GM23338 (cell line): ENCODE results near the gene TCF7L2. TPM values are rescaled to one million over a fixed set of nuclear protein-coding genes. Genes with fewer than 3 reads are reported as not detected.

Source experiments
- ATAC-seq: fragments of 200-7000 bp; cut with Tn5 transposase; 3 replicates; pipeline ENCODE4 v1.9.1; 2020
- DNase-seq: peaks from one replicate; pipeline ENCODE4 v3.0.0-alpha.2; 2015; ENCODE audit warnings: low spot score
- H2AFZ ChIP-seq: fragments of 200-600 bp; sonication (generic); 2 replicates; pipeline ENCODE4 v1.8.0; 2016; ENCODE audit warnings: antibody characterized with exemption, mild to moderate bottlenecking, moderate library complexity
- H3F3A ChIP-seq: fragments of 200-600 bp; sonication (generic); replicated peaks from 2 replicates; pipeline ENCODE4 v1.8.0; 2017; ENCODE audit warnings: antibody characterized with exemption, mixed run types, low read depth
- H3K27ac ChIP-seq: fragments of 200-600 bp; sonication (generic); 2 replicates; pipeline ENCODE4 v1.6.1; 2016; ENCODE audit warnings: low read depth
- H3K27me3 ChIP-seq: fragments of 200-600 bp; sonication (generic); 2 replicates; pipeline ENCODE4 v1.8.0; 2016; ENCODE audit warnings: mild to moderate bottlenecking, mixed run types, moderate library complexity; ENCODE audit not compliant: insufficient read depth
- H3K36me3 ChIP-seq: fragments of 200-600 bp; sonication (generic); 2 replicates; pipeline ENCODE4 v1.8.0; 2016; ENCODE audit warnings: mild to moderate bottlenecking; ENCODE audit not compliant: insufficient read depth
- H3K4me1 ChIP-seq: fragments of 200-600 bp; sonication (generic); 2 replicates; pipeline ENCODE4 v1.8.0; 2016; ENCODE audit warnings: mild to moderate bottlenecking, moderate library complexity; ENCODE audit not compliant: insufficient read depth
- H3K4me2 ChIP-seq: fragments of 200-600 bp; sonication (generic); 2 replicates; pipeline ENCODE4 v1.7.1; 2017; ENCODE audit warnings: mixed run types
- H3K4me3 ChIP-seq: fragments of 200-600 bp; sonication (generic); 2 replicates; pipeline ENCODE4 v1.6.1; 2016; ENCODE audit warnings: mixed run types
- H3K79me2 ChIP-seq: fragments of 200-600 bp; sonication (generic); replicated peaks from 2 replicates; pipeline ENCODE4 v1.8.0; 2017; ENCODE audit warnings: mild to moderate bottlenecking; ENCODE audit not compliant: insufficient read depth
- H3K9me2 ChIP-seq: fragments of 200-600 bp; sonication (generic); 2 replicates; pipeline ENCODE4 v1.8.0; 2017; ENCODE audit not compliant: insufficient read depth
- H4K20me1 ChIP-seq: fragments of 200-600 bp; sonication (generic); replicated peaks from 2 replicates; pipeline ENCODE4 v1.8.0; 2017; ENCODE audit warnings: mild to moderate bottlenecking; ENCODE audit not compliant: insufficient read depth
- H3K27ac Mint-ChIP-seq: 2 replicates; pipeline ENCODE4 v1.8.0; 2020; ENCODE audit warnings: inconsistent platforms, mild to moderate bottlenecking, moderate library complexity, mixed read lengths
- H3K27me3 Mint-ChIP-seq: 3 replicates; pipeline ENCODE4 v1.8.0; 2022; ENCODE audit warnings: low read depth, mild to moderate bottlenecking, moderate library complexity, mixed read lengths, inconsistent platforms; ENCODE audit not compliant: insufficient read depth, poor library complexity
- H3K36me3 Mint-ChIP-seq: 3 replicates; pipeline ENCODE4 v1.8.0; 2021; ENCODE audit warnings: low read depth, mild to moderate bottlenecking, inconsistent platforms, moderate library complexity, mixed read lengths
- H3K4me1 Mint-ChIP-seq: 3 replicates; pipeline ENCODE4 v1.8.0; 2020; ENCODE audit warnings: mild to moderate bottlenecking, inconsistent platforms, mixed read lengths
- H3K4me3 Mint-ChIP-seq: 3 replicates; pipeline ENCODE4 v1.8.0; 2021; ENCODE audit warnings: moderate library complexity, mild to moderate bottlenecking, inconsistent platforms, mixed read lengths
- H3K9me3 Mint-ChIP-seq: 3 replicates; pipeline ENCODE4 v1.8.0; 2020; ENCODE audit warnings: moderate library complexity, mild to moderate bottlenecking, inconsistent platforms, mixed read lengths
- CREB1 ChIP-seq: fragments of 250-450 bp; sonication (Bioruptor Pico); IDR thresholded peaks from 2 replicates; pipeline ENCODE4 v1.5.0; 2020; ENCODE audit warnings: low read depth, mild to moderate bottlenecking, moderate library complexity
- NANOG ChIP-seq: IDR thresholded peaks from 2 replicates; pipeline ENCODE4 v1.6.1; 2016; ENCODE audit warnings: antibody characterized with exemption, borderline replicate concordance
- POLR2AphosphoS5 ChIP-seq: IDR thresholded peaks from 2 replicates; pipeline ENCODE4 v1.6.1; 2016; ENCODE audit warnings: antibody characterized with exemption, low read depth
- ZNF114 ChIP-seq: fragments of 250-450 bp; sonication (Bioruptor Pico); IDR thresholded peaks from 2 replicates; pipeline ENCODE4 v1.5.0; 2020; ENCODE audit warnings: mild to moderate bottlenecking, moderate library complexity
- ZNF331 ChIP-seq: fragments of 250-450 bp; sonication (Bioruptor Pico); IDR thresholded peaks from 2 replicates; pipeline ENCODE4 v1.5.0; 2020; ENCODE audit warnings: low read depth, mild to moderate bottlenecking, moderate library complexity
- polyA plus RNA-seq: library from polyadenylated mRNA; unstranded; fragments of >200 nt; fragmentation: Nextera tagmentation; extraction: Ambion mirVana; gene quantifications from 2 replicates; pipeline ENCODE4 v1.2.1, GENCODE V29; 2016
- total RNA-seq: library from RNA; depleted of rRNA; stranded (reverse); fragments of >200 nt; shearing (Covaris generic); gene quantifications from 2 replicates; pipeline ENCODE4 v1.2.3, GENCODE V29; 2014
- TF ChIP-seq, protein P1 (sequence below): IDR thresholded peaks from one replicate; pipeline ENCODE4 v1.6.1; 2018; ENCODE audit warnings: antibody characterized with exemption; ENCODE audit not compliant: unreplicated experiment
- TF ChIP-seq, protein P2 (sequence below), 2 experiments: fragments of 200-600 bp in 1 of 2; sonication (generic) in 1 of 2; conservative IDR thresholded peaks; 2 replicates each; pipeline versions ENCODE4 v1.5.1 to v1.6.1; 2016 to 2017; ENCODE audit warnings: antibody characterized with exemption in 2 of 2, low read depth in 2 of 2, mild to moderate bottlenecking in 2 of 2, moderate library complexity in 1 of 2
- TF ChIP-seq, protein P3 (sequence below): fragments of 250-450 bp; sonication (Bioruptor Pico); IDR thresholded peaks from 2 replicates; pipeline ENCODE4 v1.5.0; 2020; ENCODE audit warnings: mild to moderate bottlenecking, moderate library complexity

Gene TCF7L2
- total and polyA plus RNA-seq, 2 experiments from 2014 or later = 32.2 to 80.8 TPM

DNA sequence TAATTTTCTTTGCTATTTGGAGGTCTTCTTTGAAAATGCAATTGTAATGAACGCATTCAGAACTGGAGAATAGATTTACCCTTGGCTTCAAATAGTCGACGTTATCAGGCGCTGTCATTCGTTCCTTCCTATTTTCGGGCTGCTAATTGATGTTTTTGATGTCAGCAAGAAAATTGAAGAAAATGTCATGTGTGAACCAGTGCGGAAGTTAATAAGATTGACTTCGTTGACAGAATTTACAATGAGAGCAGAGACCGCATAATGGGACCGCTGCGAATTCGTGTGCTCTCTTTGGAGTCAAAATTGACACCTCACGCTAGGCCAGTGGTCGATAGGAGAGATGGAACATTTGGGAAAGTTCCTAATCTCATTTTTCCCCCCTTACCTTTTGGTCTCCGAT, 168.8 kb downstream of the TCF7L2 start:
- Mint-ChIP-seq H3K27ac (no peak overlapping the region), H3K4me1 (peaks cover 80% of the 10 kb centered on the region), H3K27me3 (no peaks in the 10 kb centered on the region), H3K9me3 (no peaks in the 10 kb centered on the region), H3K4me3 (no peak overlapping the region), H3K36me3 (no peaks in the 10 kb centered on the region)
- no peak overlapping the region for H3K4me2 ChIP-seq
- no peak overlapping the region for H3K27ac ChIP-seq
- no peaks in the 10 kb centered on the region for H3K27me3 ChIP-seq
- peaks cover 56% of the 10 kb centered on the region for H3K4me1 ChIP-seq
- TF ChIP-seq CREB1 (CRISPR knock-in tag) (no peak), ZNF331 (no peak), ZNF114 (CRISPR knock-in tag) (no peak), NANOG (no peak), POLR2AphosphoS5 (no peak)
- TF ChIP-seq, protein P1, sequence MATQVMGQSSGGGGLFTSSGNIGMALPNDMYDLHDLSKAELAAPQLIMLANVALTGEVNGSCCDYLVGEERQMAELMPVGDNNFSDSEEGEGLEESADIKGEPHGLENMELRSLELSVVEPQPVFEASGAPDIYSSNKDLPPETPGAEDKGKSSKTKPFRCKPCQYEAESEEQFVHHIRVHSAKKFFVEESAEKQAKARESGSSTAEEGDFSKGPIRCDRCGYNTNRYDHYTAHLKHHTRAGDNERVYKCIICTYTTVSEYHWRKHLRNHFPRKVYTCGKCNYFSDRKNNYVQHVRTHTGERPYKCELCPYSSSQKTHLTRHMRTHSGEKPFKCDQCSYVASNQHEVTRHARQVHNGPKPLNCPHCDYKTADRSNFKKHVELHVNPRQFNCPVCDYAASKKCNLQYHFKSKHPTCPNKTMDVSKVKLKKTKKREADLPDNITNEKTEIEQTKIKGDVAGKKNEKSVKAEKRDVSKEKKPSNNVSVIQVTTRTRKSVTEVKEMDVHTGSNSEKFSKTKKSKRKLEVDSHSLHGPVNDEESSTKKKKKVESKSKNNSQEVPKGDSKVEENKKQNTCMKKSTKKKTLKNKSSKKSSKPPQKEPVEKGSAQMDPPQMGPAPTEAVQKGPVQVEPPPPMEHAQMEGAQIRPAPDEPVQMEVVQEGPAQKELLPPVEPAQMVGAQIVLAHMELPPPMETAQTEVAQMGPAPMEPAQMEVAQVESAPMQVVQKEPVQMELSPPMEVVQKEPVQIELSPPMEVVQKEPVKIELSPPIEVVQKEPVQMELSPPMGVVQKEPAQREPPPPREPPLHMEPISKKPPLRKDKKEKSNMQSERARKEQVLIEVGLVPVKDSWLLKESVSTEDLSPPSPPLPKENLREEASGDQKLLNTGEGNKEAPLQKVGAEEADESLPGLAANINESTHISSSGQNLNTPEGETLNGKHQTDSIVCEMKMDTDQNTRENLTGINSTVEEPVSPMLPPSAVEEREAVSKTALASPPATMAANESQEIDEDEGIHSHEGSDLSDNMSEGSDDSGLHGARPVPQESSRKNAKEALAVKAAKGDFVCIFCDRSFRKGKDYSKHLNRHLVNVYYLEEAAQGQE = no peak
- TF ChIP-seq, protein P2, sequence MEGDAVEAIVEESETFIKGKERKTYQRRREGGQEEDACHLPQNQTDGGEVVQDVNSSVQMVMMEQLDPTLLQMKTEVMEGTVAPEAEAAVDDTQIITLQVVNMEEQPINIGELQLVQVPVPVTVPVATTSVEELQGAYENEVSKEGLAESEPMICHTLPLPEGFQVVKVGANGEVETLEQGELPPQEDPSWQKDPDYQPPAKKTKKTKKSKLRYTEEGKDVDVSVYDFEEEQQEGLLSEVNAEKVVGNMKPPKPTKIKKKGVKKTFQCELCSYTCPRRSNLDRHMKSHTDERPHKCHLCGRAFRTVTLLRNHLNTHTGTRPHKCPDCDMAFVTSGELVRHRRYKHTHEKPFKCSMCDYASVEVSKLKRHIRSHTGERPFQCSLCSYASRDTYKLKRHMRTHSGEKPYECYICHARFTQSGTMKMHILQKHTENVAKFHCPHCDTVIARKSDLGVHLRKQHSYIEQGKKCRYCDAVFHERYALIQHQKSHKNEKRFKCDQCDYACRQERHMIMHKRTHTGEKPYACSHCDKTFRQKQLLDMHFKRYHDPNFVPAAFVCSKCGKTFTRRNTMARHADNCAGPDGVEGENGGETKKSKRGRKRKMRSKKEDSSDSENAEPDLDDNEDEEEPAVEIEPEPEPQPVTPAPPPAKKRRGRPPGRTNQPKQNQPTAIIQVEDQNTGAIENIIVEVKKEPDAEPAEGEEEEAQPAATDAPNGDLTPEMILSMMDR (conservative IDR thresholded peaks at IDR 0.05; ENCODE audit: low read depth in 2 of 2) = no peak
- TF ChIP-seq, protein P3, sequence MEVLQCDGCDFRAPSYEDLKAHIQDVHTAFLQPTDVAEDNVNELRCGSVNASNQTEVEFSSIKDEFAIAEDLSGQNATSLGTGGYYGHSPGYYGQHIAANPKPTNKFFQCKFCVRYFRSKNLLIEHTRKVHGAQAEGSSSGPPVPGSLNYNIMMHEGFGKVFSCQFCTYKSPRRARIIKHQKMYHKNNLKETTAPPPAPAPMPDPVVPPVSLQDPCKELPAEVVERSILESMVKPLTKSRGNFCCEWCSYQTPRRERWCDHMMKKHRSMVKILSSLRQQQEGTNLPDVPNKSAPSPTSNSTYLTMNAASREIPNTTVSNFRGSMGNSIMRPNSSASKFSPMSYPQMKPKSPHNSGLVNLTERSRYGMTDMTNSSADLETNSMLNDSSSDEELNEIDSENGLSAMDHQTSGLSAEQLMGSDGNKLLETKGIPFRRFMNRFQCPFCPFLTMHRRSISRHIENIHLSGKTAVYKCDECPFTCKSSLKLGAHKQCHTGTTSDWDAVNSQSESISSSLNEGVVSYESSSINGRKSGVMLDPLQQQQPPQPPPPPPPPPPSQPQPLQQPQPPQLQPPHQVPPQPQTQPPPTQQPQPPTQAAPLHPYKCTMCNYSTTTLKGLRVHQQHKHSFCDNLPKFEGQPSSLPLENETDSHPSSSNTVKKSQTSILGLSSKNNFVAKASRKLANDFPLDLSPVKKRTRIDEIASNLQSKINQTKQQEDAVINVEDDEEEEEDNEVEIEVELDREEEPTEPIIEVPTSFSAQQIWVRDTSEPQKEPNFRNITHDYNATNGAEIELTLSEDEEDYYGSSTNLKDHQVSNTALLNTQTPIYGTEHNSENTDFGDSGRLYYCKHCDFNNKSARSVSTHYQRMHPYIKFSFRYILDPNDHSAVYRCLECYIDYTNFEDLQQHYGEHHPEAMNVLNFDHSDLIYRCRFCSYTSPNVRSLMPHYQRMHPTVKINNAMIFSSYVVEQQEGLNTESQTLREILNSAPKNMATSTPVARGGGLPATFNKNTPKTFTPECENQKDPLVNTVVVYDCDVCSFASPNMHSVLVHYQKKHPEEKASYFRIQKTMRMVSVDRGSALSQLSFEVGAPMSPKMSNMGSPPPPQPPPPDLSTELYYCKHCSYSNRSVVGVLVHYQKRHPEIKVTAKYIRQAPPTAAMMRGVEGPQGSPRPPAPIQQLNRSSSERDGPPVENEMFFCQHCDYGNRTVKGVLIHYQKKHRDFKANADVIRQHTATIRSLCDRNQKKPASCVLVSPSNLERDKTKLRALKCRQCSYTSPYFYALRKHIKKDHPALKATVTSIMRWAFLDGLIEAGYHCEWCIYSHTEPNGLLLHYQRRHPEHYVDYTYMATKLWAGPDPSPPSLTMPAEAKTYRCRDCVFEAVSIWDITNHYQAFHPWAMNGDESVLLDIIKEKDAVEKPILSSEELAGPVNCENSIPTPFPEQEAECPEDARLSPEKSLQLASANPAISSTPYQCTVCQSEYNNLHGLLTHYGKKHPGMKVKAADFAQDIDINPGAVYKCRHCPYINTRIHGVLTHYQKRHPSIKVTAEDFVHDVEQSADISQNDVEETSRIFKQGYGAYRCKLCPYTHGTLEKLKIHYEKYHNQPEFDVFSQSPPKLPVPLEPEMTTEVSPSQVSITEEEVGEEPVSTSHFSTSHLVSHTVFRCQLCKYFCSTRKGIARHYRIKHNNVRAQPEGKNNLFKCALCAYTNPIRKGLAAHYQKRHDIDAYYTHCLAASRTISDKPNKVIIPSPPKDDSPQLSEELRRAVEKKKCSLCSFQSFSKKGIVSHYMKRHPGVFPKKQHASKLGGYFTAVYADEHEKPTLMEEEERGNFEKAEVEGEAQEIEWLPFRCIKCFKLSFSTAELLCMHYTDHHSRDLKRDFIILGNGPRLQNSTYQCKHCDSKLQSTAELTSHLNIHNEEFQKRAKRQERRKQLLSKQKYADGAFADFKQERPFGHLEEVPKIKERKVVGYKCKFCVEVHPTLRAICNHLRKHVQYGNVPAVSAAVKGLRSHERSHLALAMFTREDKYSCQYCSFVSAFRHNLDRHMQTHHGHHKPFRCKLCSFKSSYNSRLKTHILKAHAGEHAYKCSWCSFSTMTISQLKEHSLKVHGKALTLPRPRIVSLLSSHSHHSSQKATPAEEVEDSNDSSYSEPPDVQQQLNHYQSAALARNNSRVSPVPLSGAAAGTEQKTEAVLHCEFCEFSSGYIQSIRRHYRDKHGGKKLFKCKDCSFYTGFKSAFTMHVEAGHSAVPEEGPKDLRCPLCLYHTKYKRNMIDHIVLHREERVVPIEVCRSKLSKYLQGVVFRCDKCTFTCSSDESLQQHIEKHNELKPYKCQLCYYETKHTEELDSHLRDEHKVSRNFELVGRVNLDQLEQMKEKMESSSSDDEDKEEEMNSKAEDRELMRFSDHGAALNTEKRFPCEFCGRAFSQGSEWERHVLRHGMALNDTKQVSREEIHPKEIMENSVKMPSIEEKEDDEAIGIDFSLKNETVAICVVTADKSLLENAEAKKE (CRISPR knock-in tag) = no peak
- peaks cover 49% of the 10 kb centered on the region for H4K20me1 ChIP-seq
- no peak overlapping the region for H3K4me3 ChIP-seq
- no peaks in the 10 kb centered on the region for H3F3A ChIP-seq
- no peak overlapping the region for H2AFZ ChIP-seq
- no peaks in the 10 kb centered on the region for H3K9me2 ChIP-seq
- H3K79me2 ChIP-seq = peaks cover 96% of the 10 kb centered on the region
- DNase-seq = no peak
- no peaks in the 10 kb centered on the region for H3K36me3 ChIP-seq
- ATAC-seq = no peak
